ENCODE data around the gene SIL1.

DNA sequence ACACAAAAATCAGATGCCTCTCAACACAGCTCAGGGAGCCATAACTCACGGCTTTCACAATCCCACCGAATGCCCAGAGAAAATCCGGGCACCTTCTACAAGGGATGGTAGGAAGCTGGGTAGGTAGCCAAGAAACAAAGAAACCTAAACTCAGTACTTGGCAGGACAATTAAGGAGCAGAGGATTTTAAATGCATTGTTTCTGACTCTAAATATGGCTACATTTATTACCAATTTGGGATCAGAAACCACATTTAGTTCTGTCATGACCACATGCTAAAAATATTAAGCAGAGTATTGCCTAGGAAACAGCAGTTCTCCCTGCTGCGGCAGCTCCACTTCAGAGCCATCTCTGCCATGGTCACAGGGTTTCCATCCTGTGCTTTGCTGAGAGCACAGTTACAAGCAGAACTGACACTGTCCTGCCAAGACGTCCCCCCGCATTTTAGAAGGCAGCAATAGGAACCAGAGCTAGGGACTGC lies 57.5 kb downstream of the SIL1 start:
- TF ChIP-seq, protein P1, sequence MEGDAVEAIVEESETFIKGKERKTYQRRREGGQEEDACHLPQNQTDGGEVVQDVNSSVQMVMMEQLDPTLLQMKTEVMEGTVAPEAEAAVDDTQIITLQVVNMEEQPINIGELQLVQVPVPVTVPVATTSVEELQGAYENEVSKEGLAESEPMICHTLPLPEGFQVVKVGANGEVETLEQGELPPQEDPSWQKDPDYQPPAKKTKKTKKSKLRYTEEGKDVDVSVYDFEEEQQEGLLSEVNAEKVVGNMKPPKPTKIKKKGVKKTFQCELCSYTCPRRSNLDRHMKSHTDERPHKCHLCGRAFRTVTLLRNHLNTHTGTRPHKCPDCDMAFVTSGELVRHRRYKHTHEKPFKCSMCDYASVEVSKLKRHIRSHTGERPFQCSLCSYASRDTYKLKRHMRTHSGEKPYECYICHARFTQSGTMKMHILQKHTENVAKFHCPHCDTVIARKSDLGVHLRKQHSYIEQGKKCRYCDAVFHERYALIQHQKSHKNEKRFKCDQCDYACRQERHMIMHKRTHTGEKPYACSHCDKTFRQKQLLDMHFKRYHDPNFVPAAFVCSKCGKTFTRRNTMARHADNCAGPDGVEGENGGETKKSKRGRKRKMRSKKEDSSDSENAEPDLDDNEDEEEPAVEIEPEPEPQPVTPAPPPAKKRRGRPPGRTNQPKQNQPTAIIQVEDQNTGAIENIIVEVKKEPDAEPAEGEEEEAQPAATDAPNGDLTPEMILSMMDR (IDR thresholded peaks at IDR 0.05; ENCODE audit: low read length): no peak
- TF ChIP-seq EZH2 (IDR thresholded peaks at IDR 0.05; ENCODE audit: borderline replicate concordance, low read length): no peak

Measured in OCI-LY1 (cell line).